DMS 273 (cell line): ENCODE data around the gene ITGB8.
A peak's percentile ranks its signal among the peaks of the same experiment; 100 is the strongest.

Experiments
- DNase-seq: peaks from one replicate; lab custom pipeline; 2025; ENCODE audit not compliant: unreplicated experiment; lab: John Stamatoyannopoulos, UW

Gene ITGB8

DNA sequence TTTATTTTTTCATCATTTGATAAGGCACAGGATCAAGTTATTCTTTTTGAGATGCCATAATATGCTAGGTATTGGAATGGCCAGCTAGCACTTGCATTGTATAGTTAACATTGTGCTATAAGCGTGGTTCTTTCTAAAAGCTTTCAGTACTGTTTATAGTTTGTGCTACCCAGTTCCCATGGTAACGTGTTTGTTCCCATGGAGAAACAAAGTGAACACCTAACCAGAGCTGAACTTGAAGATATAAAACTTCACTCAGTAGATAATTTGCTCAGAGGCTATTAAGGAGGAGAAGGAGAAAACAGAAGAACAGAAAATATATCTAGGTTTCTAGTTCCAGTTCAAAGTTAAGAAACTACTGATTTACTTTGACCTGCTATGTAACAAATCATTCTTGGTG is 23.6 kb upstream of the ITGB8 start:
- DNase-seq, result no peak

DNA sequence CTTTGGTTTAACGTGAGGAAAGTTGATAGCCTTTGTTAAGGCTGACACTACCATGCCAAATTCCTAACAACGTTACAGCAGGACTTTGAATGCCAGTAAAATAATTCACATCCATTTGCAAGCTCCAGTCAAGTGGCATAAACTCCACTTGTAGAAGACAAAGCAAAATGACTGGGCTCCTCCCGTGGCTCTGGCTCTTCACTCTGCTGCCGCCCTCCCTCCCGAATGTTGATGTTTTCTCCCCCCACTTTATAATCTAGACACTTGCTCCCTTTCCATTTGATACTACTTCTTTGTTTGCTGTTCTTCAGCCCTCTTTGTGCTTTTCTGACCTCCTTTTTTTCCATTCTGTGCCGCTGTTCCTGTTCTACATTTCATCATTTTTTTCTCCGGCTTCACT is 22.8 kb upstream of the ITGB8 start:
- no peak for DNase-seq

DNA sequence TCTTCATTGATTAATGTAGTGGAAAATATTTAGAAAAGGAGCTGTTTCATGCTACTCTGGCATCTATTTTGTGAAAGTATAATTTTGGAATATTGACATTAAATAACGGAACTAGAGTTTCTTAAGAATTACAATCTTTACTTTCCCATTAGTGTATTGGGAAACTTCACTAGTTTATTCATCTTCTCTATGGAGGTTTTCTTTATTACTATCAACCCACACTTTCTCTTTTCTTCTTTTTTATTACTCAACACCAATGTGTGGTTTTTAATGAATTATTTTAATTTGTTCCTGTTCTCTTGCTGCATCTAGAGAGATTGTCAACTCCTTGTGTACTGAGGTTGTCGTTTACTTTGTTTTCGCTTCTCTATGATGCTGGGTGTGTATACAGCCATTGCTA is 20.4 kb upstream of the ITGB8 start:
- no peak for DNase-seq

DNA sequence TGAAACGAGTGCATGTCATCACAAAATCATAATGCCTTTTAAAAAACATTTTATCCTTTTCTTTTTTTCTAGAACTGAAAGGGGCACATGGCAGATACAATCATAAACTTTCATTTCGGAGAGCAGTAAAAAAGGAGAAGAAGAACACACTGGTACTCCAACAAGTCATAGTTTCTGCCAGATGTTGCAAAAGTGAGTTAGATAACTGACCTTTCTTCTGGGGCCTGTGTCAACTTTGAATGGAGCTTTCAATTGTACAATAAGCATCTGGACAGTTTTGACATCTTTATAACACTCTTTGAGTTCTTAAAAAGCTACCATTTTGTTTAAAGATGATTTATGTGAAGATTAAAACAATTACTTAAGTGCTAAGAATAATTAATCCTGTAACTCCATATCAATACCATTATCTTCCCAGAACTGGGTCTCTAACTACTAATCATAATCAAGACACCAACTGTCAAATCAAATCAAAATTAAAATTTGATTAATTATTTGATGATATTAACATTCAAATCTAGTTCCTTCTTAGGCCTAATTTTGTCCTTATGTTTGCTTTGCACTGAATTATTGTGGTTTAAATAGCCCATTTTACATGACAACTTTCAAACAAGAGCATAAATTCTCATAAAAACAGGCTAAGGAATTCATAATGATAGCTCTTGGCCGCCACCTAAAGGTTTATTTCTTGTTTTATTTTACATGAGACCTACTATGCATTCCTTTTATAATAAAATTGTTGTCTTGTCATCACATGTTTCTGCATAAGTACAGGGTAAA is 19.5 kb upstream of the ITGB8 start:
- peak; percentile 44 for DNase-seq

DNA sequence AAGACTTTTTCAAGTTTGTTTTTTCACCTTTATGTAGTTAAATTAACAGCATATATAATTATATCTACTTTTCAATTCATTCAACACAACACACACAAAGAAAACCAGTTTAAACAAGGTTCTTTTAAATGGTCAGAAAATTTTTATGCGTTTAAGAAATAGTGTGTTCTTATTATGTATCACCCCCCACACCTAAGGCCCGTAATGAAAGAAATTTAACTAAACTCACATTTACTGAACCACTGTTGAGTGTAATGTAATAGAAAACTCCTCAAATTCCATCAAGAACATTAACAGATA is 19.0 kb upstream of the ITGB8 start:
- DNase-seq, result no peak

DNA sequence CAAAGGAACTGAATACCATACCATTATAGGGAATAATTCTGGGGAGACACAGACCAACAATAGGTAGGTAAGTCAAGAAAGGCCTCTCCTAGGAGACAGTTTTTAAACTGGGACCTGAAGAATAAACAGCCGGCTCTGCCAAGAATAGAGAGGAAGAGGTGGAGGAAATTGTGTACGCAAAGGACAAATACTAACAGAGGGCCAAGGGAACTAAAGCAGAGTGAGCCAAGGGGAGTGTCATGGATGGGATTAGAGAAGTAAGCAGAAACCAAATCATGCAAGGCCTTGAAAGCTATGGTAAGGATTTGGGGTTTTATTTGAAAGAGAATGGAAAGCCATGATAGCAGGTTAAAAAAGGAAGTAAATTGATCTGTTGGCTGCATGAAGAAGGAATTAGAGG is 18.1 kb upstream of the ITGB8 start:
- no peak for DNase-seq

DNA sequence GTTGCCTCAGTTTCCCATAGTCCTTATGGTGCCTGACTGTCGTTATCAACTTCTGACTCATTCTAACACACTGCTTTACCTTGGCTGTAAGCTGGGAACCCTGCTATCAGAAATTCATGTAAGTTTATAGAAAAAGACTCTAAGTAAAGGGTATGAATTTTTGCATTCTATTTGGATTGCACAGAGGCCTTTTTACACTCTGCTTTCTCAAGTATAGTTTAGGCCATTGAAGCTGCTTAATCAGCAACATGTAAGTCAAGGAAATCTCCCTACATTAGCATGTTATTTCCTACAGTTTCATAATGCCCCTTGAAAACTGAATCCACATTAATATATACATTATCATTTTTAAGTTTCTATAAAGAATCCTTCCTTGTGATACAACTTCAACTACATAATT is 17.1 kb upstream of the ITGB8 start:
- DNase-seq, result no peak

DNA sequence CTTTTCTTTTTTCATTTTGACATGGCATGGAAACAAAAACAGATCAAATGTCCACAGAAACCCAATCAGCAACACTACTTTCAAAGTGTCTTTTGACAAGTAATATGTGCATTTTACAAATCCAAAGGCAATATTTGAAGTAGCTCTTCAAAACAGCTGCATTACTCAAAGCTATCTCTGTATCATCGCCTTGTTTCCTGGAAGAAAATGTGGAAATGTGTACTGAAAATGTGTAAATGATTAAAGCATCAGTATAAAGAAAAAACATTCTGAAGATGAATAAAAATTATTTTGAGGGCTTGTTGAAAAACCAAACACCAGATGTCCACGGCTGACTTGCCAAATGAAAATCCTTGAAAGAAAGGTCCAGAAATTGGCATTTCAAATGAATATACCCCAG is 16.5 kb upstream of the ITGB8 start:
- DNase-seq, result no peak

DNA sequence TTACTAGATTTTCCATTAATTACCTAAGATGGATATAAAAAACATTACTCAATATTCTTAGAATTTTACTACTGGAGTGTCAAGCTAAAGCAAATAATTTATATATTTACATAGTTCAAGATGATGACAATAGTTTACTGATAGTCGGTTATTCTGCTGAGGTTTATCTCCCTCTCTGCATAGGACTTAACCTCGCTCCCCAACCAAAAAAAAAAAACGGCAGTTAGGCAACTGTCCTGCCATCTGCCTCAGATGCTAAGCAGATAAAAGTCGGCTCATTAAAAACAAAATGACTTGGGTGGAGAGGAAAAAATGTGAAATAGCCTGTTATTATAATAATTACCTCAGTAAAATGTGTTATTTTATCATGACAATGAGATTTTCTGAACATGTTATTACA is 14.0 kb upstream of the ITGB8 start:
- DNase-seq, result peak; percentile 72

DNA sequence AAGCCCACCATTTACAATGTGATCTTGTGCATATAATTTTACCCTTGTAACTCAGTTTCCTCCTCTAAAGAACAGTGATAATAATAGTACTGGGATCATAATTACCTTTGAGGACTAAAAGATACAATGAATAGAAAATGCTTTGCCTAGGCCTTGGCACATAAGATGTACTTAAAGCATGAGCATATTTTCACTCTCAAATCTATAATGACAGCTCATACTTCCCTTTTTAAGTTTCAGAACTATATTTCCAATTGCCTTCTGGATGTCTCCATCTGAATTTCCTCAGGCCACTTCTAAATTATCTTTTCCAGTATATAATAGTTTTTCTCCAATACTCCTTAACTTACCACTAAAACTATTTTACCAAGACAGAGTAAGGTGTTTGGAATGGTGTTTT is 13.3 kb upstream of the ITGB8 start:
- DNase-seq, result no peak

DNA sequence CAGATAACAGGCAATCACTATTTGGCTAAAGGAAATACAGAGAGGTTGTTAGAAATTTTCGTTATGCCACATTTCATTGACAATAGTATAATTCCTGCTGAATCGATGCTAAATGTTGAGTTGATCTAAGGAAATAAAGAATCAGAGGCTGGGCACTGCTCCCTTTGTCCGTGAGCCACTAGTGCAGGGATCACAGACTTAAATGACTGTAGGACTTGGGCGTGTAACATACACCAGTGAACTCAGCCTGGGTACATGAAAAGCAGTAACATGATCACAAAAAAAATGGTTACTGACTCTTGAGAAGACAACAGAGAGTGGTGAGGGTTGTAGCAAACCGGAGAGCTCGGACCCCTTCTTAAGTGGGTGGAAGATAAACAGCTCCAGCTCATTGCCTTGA is 11.8 kb upstream of the ITGB8 start:
- no peak for DNase-seq

DNA sequence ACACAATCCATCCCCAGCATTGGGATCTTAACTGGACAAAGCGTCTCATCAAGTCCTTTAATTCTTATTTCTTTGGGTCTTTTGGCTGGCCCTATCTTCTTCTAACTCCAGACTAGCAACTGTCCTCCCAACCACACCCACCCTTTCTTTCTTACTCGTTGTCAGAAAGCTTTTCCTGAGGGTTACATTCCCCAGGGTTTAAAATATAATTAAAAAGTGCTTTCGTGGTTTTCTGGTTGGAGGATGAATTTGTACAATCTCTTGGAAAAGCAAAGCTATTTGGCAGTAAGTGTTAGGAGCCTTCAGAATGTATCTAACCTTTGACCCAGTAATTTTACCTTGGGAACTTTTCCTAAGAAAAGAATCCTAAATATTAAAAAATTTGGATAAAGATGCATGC is 10.4 kb upstream of the ITGB8 start:
- DNase-seq, result no peak

DNA sequence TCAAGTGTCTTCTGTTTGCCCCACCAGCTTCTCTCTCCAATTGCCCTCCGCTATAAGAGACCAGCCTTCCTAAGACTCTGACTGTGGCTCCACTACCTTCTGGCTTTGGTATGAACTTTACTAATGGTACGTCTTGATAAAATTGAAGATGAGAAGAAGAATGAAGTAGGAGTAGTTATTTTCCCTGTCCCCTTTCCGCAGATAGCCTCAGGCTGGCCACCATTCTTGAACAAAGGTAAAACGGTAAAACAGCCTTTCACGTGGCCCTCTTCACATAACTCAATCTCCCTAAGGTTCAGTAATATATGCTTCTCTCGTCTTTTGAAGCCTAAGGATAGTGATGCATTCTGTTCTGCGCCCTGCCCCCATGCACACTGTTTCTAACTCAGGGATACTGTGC is 9.9 kb upstream of the ITGB8 start:
- no peak for DNase-seq

DNA sequence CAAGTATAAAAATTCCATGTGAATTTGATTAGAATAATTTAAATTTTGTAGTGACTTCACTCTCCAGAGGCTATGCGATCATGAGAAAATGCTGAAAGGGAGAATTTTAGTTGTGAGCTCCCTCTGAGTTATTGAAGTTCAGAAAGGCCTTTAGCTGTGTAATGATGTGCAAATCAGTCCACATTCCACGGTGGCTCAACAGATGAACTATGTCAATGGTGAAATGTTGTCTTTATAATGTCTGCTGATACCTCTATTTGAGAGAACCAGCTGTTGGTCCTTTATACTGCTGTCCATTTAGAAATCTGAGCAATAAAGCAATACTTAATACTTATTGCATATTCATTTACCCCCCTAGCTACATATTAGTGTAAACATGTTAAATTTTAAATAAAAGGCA is 7.1 kb upstream of the ITGB8 start:
- DNase-seq, result no peak

DNA sequence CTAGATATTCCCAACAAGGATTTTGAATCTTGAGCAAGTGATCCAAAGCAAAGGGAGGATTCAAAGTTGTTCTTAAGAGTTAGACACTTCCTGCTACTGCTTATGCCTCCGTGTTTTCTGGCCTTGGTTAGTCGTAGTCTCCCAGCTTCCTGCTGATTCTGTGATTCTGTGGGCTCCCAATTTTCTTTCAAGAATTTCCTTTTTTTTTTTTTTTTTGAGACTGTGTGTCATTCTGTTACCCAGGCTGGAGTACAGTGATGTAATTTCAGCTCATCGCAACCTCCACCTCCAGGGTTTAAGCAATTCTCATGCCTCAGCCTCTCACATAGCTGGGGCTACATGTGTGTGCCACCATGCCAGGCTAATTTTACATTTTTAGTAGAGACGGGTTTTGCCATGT is 4.4 kb upstream of the ITGB8 start:
- DNase-seq, result no peak

DNA sequence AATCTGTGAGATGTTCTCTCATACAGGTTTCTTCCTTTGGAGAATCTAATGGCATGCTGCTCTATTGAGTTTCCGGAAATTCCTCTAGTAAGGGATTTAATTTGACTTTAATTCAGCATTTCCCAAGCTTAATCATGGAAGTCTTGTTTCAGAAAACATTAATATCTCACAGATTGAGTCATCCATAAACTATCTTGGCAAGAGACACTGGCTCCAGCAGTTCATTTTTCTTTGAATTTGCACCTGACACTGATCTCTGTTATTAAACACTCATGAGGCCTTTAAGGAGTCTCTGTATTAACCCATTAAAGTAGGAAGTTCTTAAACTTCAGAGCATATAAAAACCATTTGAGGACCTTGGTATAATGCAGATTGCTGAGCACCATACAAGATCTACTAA is 3.6 kb upstream of the ITGB8 start:
- no peak for DNase-seq

DNA sequence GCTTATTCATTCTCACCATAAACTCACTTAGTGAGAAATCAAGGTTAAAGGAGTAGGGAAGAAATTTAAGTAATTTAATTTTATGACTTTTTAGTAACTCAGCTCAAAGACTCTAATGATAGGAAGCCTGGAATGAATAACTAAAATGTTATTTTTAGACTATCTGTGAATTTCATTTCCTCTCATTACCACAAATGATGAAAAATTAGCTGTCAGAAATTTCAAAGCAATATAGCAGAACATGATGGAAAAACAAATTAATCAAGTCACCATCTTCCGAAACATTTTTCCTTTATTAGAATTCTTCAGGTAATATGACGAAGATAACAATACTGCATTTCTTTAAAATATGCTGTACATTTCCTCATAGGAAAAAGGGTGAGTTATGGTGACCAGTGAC is 2.7 kb upstream of the ITGB8 start:
- DNase-seq, result no peak

DNA sequence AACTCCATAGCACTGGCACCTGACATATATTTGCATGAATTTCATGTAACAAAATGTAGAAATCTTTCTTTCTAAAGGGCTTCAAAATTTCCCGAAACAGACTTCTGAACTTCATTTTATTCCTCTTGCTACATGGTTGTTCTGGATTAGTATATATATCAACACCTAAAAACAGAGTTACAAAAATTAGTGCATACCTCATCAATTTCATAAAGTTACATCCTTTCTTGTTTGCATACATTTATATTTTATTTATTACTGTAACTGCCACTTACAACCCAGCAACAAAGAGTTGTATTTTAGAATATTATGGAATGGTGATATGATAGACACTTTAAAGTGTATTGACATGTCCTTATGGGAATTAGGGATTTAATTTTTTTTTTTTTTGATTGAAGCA is 2.0 kb upstream of the ITGB8 start:
- DNase-seq, result no peak

DNA sequence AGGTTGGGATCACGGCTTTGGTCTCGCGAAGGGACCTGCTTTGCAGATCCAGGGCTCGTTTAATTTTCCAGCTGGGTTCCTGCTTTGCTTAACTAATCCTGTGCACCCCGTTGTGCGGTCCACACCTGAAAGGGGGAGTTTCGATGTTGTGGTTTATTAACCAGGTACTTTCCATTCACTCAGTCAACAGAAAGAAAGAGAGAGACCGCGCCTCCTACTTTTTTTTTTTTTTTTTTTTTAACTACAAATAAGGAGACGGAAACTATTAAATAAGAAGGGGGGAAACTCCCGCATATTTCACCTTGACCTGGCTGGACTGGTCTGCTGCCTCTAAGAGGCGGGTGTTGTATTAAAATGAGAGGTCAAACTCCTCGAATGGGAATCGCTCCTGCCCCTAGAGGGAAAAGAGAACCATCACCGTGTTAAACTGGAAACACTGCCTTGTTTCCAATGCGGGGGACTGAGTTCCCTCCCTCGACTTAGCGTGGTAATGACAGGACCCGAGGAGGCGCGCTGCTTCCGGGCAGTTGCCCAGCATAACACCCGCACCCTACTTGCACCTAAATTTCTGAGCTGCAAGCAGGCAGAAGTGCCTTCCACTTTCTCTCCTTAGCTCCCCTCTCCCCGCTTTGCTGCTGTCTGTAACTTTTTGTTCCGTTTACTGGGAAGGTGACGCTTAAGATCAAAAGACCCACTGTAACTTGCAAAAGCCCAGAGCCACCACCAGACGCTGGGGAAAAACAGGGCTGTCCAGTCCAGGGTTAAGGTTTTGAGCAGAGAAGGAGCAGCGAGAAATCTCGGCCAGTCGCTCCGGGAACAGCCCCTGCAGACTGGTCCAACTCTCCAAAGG is 1.1 kb upstream of the ITGB8 start:
- peak; percentile 77 for DNase-seq

DNA sequence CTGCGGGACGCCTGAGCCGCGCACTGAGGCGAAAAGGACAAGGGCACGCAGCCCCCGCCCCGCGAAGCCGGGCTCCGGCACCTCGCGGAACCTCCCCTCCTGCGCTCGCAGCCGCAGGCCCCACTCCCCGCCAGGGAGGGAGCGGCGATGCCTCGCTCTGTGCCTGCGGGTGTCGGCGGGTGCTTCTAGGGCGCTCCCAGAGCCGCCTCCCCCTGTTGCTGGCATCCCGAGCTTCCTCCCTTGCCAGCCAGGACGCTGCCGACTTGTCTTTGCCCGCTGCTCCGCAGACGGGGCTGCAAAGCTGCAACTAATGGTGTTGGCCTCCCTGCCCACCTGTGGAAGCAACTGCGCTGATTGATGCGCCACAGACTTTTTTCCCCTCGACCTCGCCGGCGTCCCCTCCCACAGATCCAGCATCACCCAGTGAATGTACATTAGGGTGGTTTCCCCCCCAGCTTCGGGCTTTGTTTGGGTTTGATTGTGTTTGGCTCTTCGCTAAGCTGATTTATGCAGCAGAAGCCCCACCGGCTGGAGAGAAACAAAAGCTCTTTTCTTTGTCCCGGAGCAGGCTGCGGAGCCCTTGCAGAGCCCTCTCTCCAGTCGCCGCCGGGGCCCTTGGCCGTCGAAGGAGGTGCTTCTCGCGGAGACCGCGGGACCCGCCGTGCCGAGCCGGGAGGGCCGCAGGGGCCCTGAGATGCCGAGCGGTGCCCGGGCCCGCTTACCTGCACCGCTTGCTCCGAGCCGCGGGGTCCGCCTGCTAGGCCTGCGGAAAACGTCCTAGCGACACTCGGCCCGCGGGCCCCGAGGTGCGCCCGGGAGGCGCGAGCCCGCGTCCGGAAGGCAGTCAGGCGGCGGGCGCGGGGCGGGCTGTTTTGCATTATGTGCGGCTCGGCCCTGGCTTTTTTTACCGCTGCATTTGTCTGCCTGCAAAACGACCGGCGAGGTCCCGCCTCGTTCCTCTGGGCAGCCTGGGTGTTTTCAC is 519 bp downstream of the ITGB8 start:
- DNase-seq, result peak; percentile 79

DNA sequence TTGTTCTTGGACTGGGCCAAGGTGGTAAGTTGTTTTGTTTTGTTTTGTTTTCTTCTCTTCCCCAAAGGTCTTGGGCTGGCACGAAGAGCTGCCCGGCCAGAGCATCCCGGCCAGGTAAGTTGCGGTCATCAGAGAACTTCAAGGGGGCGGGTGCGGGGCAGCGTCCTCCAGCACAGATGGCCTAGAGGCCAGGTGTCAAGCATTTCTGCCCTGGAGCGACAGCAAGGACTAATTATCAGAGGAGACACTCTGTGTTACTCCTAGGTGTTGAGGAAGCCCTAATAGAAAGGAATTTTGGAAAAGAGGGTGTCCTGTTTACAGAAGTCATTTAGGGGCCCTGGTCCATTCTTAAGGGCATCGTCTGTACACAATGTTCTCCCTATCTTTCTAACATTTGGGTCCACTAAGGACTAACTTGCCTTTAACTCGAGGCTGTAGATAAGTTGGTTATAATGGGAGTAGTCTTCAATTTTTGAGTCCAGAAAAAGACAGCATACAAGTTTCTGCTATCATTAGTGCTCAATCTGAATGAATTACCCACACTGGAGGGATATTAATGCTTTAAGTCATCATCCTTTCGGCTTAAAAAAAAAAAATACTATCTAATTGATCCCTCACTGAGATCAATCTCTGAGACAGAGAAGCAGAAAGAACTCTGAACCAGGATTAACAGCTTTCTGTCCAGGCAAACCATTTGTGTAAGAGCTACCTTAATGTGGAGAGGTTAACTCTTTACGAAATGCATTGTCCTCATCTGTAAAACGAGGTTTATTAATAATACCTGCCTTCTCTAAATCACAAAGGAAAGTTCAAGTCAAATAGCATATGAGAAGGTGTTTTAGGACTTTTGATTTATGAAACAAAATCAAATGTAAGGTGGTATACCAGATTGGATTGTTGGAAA is 1.5 kb downstream of the ITGB8 start:
- DNase-seq, result no peak
